PC-3 (cell line): ENCODE measurements around the gene HTR4.

ENCODE experiments used
- CTCF ChIP-seq: fragments of 300-600 bp; sonication (generic); conservative IDR thresholded peaks from 2 replicates; pipeline ENCODE4 v1.5.1; 2017; ENCODE audit warnings: antibody characterized with exemption, low read depth, mild to moderate bottlenecking, low read length
- EZH2phosphoT487 ChIP-seq: fragments of 300-600 bp; sonication (generic); IDR thresholded peaks from 2 replicates; pipeline ENCODE4 v1.6.1; 2018; ENCODE audit warnings: mild to moderate bottlenecking, antibody characterized with exemption, low read length, borderline replicate concordance

- TF ChIP-seq CTCF, result no peak
- no peak for TF ChIP-seq EZH2phosphoT487
Observed at GRCh38 chr5:148635321-148636083, 18.8 kb downstream of the HTR4 start.
